Stimulated activated CD4-positive, alpha-beta T cell treated with anti-CD3 and anti-CD28 coated beads, TNF-alpha, amount 100 ng/mL, for 4 hours (primary cell): ENCODE results near the gene ANGPTL8.
A peak's percentile ranks its signal among the peaks of the same experiment; 100 is the strongest.

Experiments used
- DNase-seq, 3 experiments: peaks; one replicate each; pipeline ENCODE4 v3.0.0-alpha.2; 2020; ENCODE audit warnings: low read depth in 3 of 3

ANGPTL8 gene

GRCh38 chr19:11236324-11237301 is 2.8 kb upstream of the ANGPTL8 start:
- no peak for DNase-seq

GRCh38 chr19:11237321-11237720 is 2.1 kb upstream of the ANGPTL8 start:
- DNase-seq = no peak

- no peak for DNase-seq
Measured at GRCh38 chr19:11238041-11238440, 1.4 kb upstream of the ANGPTL8 start.

GRCh38 chr19:11238781-11239376 is 540 bp upstream of the ANGPTL8 start:
- DNase-seq = no peak

GRCh38 chr19:11240008-11240444 is 607 bp downstream of the ANGPTL8 start:
- DNase-seq = no peak

- no peak for DNase-seq
Measured at GRCh38 chr19:11242025-11242424, 2.6 kb downstream of the ANGPTL8 start.

GRCh38 chr19:11242864-11243797 is 3.7 kb downstream of the ANGPTL8 start:
- DNase-seq = peak; percentile 72 to 83 (median 73)

- peak in 1 of 3 experiments; percentile 2 for DNase-seq
Measured at GRCh38 chr19:11243798-11244169, 4.4 kb downstream of the ANGPTL8 start.

- no peak for DNase-seq
Measured at GRCh38 chr19:11244846-11245589, 5.6 kb downstream of the ANGPTL8 start.

- DNase-seq = no peak
Measured at GRCh38 chr19:11246941-11247340, 7.5 kb downstream of the ANGPTL8 start.

GRCh38 chr19:11247391-11247790 is 8.0 kb downstream of the ANGPTL8 start:
- no peak for DNase-seq

GRCh38 chr19:11247934-11248333 is 8.5 kb downstream of the ANGPTL8 start:
- no peak for DNase-seq

- no peak for DNase-seq
Measured at GRCh38 chr19:11248852-11249251, 9.4 kb downstream of the ANGPTL8 start.

- DNase-seq = no peak
Measured at GRCh38 chr19:11251217-11251616, 11.8 kb downstream of the ANGPTL8 start.

GRCh38 chr19:11251650-11252314 is 12.4 kb downstream of the ANGPTL8 start:
- DNase-seq = no peak

- DNase-seq = no peak
Measured at GRCh38 chr19:11252665-11253355, 13.4 kb downstream of the ANGPTL8 start.

GRCh38 chr19:11254666-11255065 is 15.2 kb downstream of the ANGPTL8 start:
- no peak for DNase-seq

- DNase-seq = no peak
Measured at GRCh38 chr19:11256189-11256588, 16.8 kb downstream of the ANGPTL8 start.

GRCh38 chr19:11257846-11258380 is 18.5 kb downstream of the ANGPTL8 start:
- DNase-seq = no peak

GRCh38 chr19:11260996-11261395 is 21.6 kb downstream of the ANGPTL8 start:
- DNase-seq = no peak
